ENCODE measurements around the gene HAAO. TPM values are rescaled to one million over a fixed set of nuclear protein-coding genes. Genes with fewer than 3 reads are reported as not detected.

HAAO gene
- total and polyA plus RNA-seq, 2 of the 13 experiments (the other 11 are each of a cell fraction or from before 2014, with no cell fraction given): 36.1 to 42.7 TPM

- no peak for TF ChIP-seq ZBTB25 (CRISPR knock-in tag; IDR thresholded peaks at IDR 0.05)
- TF ChIP-seq NFKB2 (CRISPR knock-in tag; IDR thresholded peaks at IDR 0.05; ENCODE audit: borderline replicate concordance): 0 out of 2 replicates have a peak, but pooled peaks have one; percentile 52
- TF ChIP-seq KLF16 (CRISPR knock-in tag; IDR thresholded peaks at IDR 0.05): no peak; a peak in 1 of 4 replicates
- TF ChIP-seq NCOA2 (CRISPR knock-in tag; IDR thresholded peaks at IDR 0.05): no peak
- no peak for TF ChIP-seq ZFP36L2 (CRISPR knock-in tag; IDR thresholded peaks at IDR 0.05)
- TF ChIP-seq NR1H2 (CRISPR knock-in tag; IDR thresholded peaks at IDR 0.05; ENCODE audit: borderline replicate concordance, low read depth): no peak
- 0 out of 2 replicates have a peak, but pooled peaks have one; percentile 11 for TF ChIP-seq ATF2 (CRISPR knock-in tag; IDR thresholded peaks at IDR 0.05)
- 0 out of 2 replicates have a peak, but pooled peaks have one; percentile 16 for TF ChIP-seq HIVEP1 (CRISPR knock-in tag; IDR thresholded peaks at IDR 0.05)
- TF ChIP-seq ZNF281 (CRISPR knock-in tag; IDR thresholded peaks at IDR 0.05; ENCODE audit: borderline replicate concordance): no peak
- TF ChIP-seq ZNF331 (CRISPR knock-in tag; IDR thresholded peaks at IDR 0.05): peak; percentile 1; the same call in 1 of the 2 replicates
- TF ChIP-seq ZNF234 (CRISPR knock-in tag; conservative IDR thresholded peaks at IDR 0.05): no peak
- 0 out of 2 replicates have a peak, but pooled peaks have one; percentile 47 for TF ChIP-seq GFI1 (CRISPR knock-in tag; IDR thresholded peaks at IDR 0.05; ENCODE audit: borderline replicate concordance)
- no peak for TF ChIP-seq ATF5 (CRISPR knock-in tag; IDR thresholded peaks at IDR 0.05; ENCODE audit: low read depth)
- TF ChIP-seq THRA (CRISPR knock-in tag; IDR thresholded peaks at IDR 0.05; ENCODE audit: borderline replicate concordance): no peak
- TF ChIP-seq PAXIP1 (CRISPR knock-in tag; conservative IDR thresholded peaks at IDR 0.05): no peak
- TF ChIP-seq RCOR2 (CRISPR knock-in tag; IDR thresholded peaks at IDR 0.05): no peak; the same call in 1 of the 2 replicates
- TF ChIP-seq U2AF1 (optimal IDR thresholded peaks at IDR 0.05; ENCODE audit: low read depth, low read length): no peak
Measured at GRCh38 chr2:42810971-42811811, 18.8 kb upstream of the HAAO start (continued).
